Heart left ventricle (tissue), 16 donors: ENCODE measurements around the gene NAT10. TPM values are rescaled to one million over a fixed set of nuclear protein-coding genes. Genes with fewer than 3 reads are reported as not detected.

ENCODE experiments used
- ATAC-seq, 4 donors: fragments of 200-7000 bp; cut with Tn5 transposase; one replicate each; pipeline ENCODE4 v1.9.1; 2020 to 2022; ENCODE audit warnings: moderate library complexity in 4 of 4, mild to moderate bottlenecking in 3 of 4, moderate number of reproducible peaks in 1 of 4
- DNase-seq, 5 donors: peaks; one replicate each; pipeline ENCODE4 v3.0.0-alpha.2; 2020
- H3K27ac ChIP-seq, 12 donors: fragments of 200-600 bp; sonication (generic) in 4 of 12; one replicate each; pipeline versions ENCODE4 v1.5.0 to v1.8.0; 2016 to 2022; ENCODE audit warnings: mild to moderate bottlenecking in 2 of 12
- H3K27me3 ChIP-seq, 9 donors: fragments of 200-600 bp; sonication (generic) in 2 of 9; one replicate each; pipeline versions ENCODE4 v1.5.1 to v1.8.0; 2016 to 2022; ENCODE audit warnings: mild to moderate bottlenecking in 3 of 9
- H3K36me3 ChIP-seq, 9 donors: fragments of 200-600 bp; sonication (generic) in 2 of 9; one replicate each; pipeline versions ENCODE4 v1.5.0 to v1.8.0; 2018 to 2022; ENCODE audit warnings: mild to moderate bottlenecking in 2 of 9
- H3K4me1 ChIP-seq, 12 donors: fragments of 200-600 bp; sonication (generic) in 4 of 12; one replicate each; pipeline versions ENCODE4 v1.5.0 to v1.8.0; 2016 to 2022; ENCODE audit warnings: mild to moderate bottlenecking in 3 of 12
- H3K4me3 ChIP-seq, 12 donors: fragments of 200-600 bp; sonication (generic) in 4 of 12; one replicate each; pipeline versions ENCODE4 v1.5.0 to v1.8.0; 2017 to 2022; ENCODE audit warnings: mild to moderate bottlenecking in 9 of 12, moderate library complexity in 4 of 12
- H3K9me3 ChIP-seq, 12 donors: fragments of 200-600 bp; sonication (generic) in 4 of 12; one replicate each; pipeline versions ENCODE4 v1.5.0 to v1.8.0; 2016 to 2022; ENCODE audit warnings: mild to moderate bottlenecking in 1 of 12
- POLR2A ChIP-seq, 2 donors: fragments of 450-650 bp; IDR thresholded peaks; one replicate each; pipeline ENCODE4 v1.6.1; 2017; ENCODE audit warnings: antibody characterized with exemption in 2 of 2, mild to moderate bottlenecking in 2 of 2, moderate library complexity in 2 of 2
- WGBS, 4 donors: extraction: QIAGEN DNeasy Blood & Tissue Kit in 2 of 4; methylation state at CpG; one replicate each; pipeline versions ENCODE4 v1.1.5 to v1.1.7; 2013 to 2018; 5-methylcytosine and 5-hydroxymethylcytosine counted together
- intact Hi-C, 10 donors: fragments of 100-400 bp; cut with DNase I; formaldehyde crosslinking; loops; one replicate each; pipeline versions ENCODE4 v1.11.1 to v1.14.2; 2022
- polyA plus RNA-seq, 2 donors: library from polyadenylated mRNA; stranded (reverse); fragments of 200-250 nt; gene quantifications; one replicate each; pipeline ENCODE4 v1.2.3, GENCODE V29; 2013
- total RNA-seq, 9 donors: library from RNA; depleted of rRNA in 2 of 9; stranded (reverse); fragments of >200 nt in 2 of 9; fragmentation: NEBNext Ultra II Directional in 3 of 9; extraction: Animal tissue kit (Norgen Biotek cat#: 25700) in 3 of 9; gene quantifications; one replicate each; pipeline versions ENCODE4 v1.1.0 to v1.2.4, GENCODE V29; 2016 to 2023
- TF ChIP-seq, protein P1 (sequence below), 12 donors: fragments of 200-600 bp; sonication (generic) in 4 of 12; IDR thresholded peaks; one replicate each; pipeline versions ENCODE4 v1.5.0 to v1.8.0; 2018 to 2022; ENCODE audit warnings: antibody characterized with exemption in 12 of 12, mild to moderate bottlenecking in 5 of 12
- donor health status: ischemic (EF 13 %, LVEDD 7.1; RV severe dilation, severe dysfunction).
- donor health status: healthy with polysubstance abuse.
- donor health status: DM: no; HTN: yes; CAD: no.
- donor health status: DM: no; HTN: no; CAD: no.
- donor health status: ischemic (EF 25% LVEDD 6.9; RV normal size, moderate dysfunction).
- donor health status: ischemic (EF 25% LVEDD 5.7; RV mildly dilated, moderate dysfunction).
- donor health status: healthy.
- donor health status: DM: yes; HTN: yes; CAD: no.
- donor health status: ischemic (EF 35%, LVEDD 5.7; RV mildly dilated, moderate dysfunction).
- donor health status: nonischemic (EF 11% LVEDD 7.7; RV severe dilation, severe dysfunction).
- donor health status: DM: yes; HTN: yes; CAD: no.
- donor health status: PGD.
- donor health status: ischemic (EF 29% LVEDD 5.4; RV normal size, mild dysfunction).
- donor health status: nonischemic (EF 23%, LVEDD 6.1; RV moderate dilation, normal function).

The NAT10 gene
- total and polyA plus RNA-seq, 11 donors: 14.5 to 27.1 (median 21.1) TPM

DNA sequence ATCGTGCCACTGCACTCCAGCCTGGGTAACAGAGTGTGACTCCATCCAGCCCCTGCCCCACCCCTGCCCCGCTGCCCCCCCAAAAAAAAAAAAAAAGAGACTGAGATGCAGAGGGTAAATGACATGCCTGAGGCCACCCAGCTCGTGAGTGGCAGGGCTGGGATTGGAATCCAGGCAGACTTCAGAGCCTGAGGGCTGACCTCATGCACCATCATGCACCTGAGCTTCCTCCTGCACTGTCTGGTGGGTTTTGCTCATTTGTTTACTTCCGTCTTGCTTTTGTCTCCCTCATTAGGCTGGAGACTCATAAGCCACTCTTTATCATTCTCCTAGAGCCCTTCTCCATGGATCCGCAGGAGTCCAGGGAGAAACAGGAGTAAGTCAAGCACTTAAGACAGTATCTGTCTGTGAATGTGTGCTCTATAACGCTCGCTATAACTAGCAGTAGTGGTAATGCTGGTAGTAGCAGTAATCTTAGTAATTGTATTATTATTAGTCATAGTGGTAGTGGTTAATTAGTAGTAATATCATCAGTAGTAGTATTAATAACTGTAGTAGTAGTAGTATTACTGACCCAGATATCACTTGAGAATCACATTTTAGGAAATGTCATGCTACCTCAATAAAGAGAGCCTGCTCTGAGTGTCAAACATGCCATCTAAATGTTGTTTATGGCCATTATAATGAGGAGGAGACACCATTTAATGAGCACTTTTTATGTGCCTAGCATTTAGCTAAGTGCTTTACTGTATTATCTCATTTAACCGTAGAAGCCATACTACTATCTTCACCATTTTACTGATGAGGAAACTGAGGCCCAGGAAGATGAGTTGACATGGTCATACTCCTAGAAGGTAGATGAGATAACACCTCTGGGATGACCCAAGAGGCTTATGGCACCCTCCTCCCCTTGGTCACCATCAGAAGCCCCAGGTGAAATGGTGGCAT is 85.0 kb downstream of the NAT10 start:
- Histone ChIP-seq H3K27me3 (no peaks in the 10 kb centered on the region), H3K27ac (no peak overlapping the region), H3K36me3 (peaks cover 0 to 3% (median 0%) of the 10 kb centered on the region in 9 donors), H3K9me3 (no peaks in the 10 kb centered on the region), H3K4me3 (no peak overlapping the region), H3K4me1 (peaks cover 0 to 53% (median 25%) of the 10 kb centered on the region in 12 donors)
- TF ChIP-seq, protein P1, sequence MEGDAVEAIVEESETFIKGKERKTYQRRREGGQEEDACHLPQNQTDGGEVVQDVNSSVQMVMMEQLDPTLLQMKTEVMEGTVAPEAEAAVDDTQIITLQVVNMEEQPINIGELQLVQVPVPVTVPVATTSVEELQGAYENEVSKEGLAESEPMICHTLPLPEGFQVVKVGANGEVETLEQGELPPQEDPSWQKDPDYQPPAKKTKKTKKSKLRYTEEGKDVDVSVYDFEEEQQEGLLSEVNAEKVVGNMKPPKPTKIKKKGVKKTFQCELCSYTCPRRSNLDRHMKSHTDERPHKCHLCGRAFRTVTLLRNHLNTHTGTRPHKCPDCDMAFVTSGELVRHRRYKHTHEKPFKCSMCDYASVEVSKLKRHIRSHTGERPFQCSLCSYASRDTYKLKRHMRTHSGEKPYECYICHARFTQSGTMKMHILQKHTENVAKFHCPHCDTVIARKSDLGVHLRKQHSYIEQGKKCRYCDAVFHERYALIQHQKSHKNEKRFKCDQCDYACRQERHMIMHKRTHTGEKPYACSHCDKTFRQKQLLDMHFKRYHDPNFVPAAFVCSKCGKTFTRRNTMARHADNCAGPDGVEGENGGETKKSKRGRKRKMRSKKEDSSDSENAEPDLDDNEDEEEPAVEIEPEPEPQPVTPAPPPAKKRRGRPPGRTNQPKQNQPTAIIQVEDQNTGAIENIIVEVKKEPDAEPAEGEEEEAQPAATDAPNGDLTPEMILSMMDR (IDR thresholded peaks at IDR 0.05): no peak
- TF ChIP-seq POLR2A (IDR thresholded peaks at IDR 0.05): no peak
- 91 to 96% (median 94%) methylated on average over 8 of the region's 8 CpGs for WGBS, 4 donors
- intact Hi-C loops: no loop called here
- no peak for DNase-seq
- ATAC-seq: no peak

DNA sequence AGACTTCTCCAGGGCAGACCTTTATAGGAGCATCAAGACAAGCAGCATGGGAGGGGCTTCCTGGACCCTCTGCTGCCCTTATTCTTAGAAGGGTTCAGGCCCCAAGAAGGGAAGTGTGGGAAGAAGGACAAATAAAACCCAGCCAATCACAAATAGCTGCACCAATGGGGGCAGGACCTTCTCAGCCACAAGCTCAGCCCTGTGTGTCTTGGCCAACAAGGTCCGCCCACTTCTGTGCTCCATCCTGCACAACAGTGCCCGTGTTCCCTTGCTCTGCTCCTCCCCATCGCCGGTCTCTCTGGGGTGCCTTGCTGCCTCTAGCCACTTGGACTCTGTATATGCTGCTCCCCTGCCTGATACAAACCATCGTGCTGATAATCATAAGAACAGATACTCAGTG is 86.1 kb downstream of the NAT10 start:
- ATAC-seq (no peak), DNase-seq (no peak)
- intact Hi-C loops: no loop called here
- TF ChIP-seq, protein P1 (IDR thresholded peaks at IDR 0.05): no peak
- no peak for TF ChIP-seq POLR2A (IDR thresholded peaks at IDR 0.05)
- H3K4me1 ChIP-seq: peaks cover 0 to 45% (median 16%) of the 10 kb centered on the region in 12 donors
- no peaks in the 10 kb centered on the region for H3K9me3 ChIP-seq
- no peak overlapping the region for H3K4me3 ChIP-seq
- H3K36me3 ChIP-seq: peaks cover 0 to 14% (median 0%) of the 10 kb centered on the region in 9 donors
- 82 to 88% (median 85%) methylated on average over 5 of the region's 5 CpGs for WGBS, 4 donors
- H3K27ac ChIP-seq: no peak overlapping the region
- H3K27me3 ChIP-seq: no peaks in the 10 kb centered on the region

DNA sequence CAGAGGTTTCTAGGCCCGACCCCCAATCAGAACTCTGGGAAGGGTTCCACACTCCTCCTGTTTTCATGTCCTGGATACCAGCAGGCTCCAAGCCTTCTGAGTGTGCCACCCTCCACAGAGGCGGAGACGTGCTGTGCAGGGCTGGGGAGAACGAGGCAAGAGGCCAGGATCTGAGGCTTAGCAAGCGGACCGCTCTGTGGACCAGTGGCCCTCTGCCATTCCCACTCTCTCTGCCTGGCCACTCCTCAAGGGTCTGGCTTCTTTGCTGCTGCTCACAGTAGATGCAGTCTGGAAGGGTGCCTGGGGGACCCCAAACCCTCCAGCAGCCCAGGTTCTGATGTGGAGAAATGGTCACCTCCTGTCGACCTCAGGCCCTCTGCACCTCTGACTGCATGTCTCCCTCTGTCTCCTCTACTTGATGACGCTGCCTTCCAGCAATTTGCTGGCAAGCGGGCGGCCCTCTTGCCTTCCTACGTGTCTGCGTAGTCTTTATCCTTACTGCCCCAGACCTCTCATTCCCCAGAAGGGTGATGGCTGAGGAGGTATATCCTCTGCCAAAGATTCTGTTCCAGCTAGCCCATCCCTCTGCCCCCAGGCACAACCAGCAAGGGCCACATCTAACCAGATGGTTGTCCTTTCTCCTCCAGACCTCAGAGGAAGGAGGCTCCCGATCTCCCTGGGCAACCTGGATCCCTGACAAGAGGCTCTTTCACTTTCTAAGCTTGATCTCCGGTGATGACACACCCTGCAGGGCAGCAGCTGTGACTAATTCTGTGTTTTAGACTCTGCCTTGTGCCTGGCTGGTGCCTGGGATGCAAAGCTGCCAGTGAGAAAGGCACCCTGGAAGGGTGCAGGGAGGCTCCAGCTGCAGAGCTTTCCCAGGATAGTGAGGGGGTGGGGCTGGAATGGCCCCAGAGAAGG is 87.3 kb downstream of the NAT10 start:
- H3K36me3 ChIP-seq: peaks cover 0 to 20% (median 0%) of the 10 kb centered on the region in 9 donors
- peak overlapping the region in 10 of 12 donors; percentile 33 to 70 (median 44) for H3K27ac ChIP-seq
- DNase-seq (peak in 4 of 5 donors; percentile 43 to 71 (median 56)), ATAC-seq (peak; percentile 35 to 87 (median 76))
- no peak for TF ChIP-seq POLR2A (IDR thresholded peaks at IDR 0.05)
- TF ChIP-seq, protein P1 (IDR thresholded peaks at IDR 0.05): no peak
- no peaks in the 10 kb centered on the region for H3K9me3 ChIP-seq
- intact Hi-C loops: no loop called here
- 60 to 77% (median 72%) methylated on average over 13 to 14 of the region's 14 CpGs for WGBS, 4 donors
- no peaks in the 10 kb centered on the region for H3K27me3 ChIP-seq
- H3K4me3 ChIP-seq: no peak overlapping the region
- peaks cover 0 to 43% (median 14%) of the 10 kb centered on the region in 12 donors for H3K4me1 ChIP-seq
